ENCODE measurements around the gene SLX9. TPM values are rescaled to one million over a fixed set of nuclear protein-coding genes. Genes with fewer than 3 reads are reported as not detected.

SLX9 gene
- total RNA-seq, 1 donor from 2014 or later = 17.8 TPM

DNA sequence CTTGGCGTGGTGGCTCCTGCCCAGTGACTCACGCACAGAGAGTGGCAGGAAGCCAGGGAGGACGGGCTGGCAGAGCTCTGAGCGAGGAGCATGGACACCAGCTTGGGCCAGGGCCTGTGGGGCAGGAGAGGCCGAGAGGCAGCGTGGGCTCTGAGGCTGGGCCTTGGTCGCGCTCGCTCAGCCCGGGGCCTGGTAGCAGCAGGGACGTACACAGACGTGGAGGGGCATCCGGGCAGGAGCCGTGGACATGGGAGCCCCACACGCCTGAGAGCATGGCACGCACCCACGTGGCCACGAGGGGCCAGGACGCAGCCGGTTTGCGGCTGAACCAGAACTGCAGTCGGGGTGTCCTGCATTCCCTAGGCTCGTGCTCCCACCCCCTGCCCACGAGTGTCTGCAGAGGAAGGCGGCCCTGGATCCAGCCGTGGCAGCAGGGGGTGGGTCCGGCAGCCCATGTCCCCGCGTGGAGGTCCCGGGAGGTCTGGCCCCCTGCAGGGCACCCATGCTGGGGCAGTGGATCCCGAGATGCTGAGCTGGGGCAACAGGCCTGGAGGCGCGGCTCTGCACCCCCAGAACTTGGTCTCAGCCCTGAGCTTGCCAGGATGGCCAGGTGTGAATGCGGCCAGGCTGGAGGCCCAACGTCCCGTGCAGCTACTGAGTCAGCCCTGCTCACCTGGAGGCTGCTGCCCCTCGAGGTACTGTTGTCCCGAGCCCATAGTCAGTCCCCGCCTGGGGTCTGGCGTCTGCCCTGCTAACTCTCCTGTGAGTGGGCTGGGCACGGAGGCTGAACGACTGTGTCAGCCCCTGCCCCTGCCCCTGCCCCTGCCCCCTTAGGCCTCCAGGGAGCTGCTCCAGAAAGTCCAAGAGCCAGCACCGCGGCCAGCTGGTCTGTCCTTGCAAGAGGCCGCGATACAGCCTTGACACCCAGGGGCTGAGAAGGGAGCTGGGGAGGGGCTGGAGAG lies 61.6 kb downstream of the SLX9 start:
- peak in 1 of 2 donors; percentile 80 for DNase-seq (ENCODE audit: low read depth in 2 of 2)

GRCh38 chr21:45002381-45003204 lies 62.8 kb downstream of the SLX9 start:
- no peak for DNase-seq (ENCODE audit: low read depth in 2 of 2)

- DNase-seq (ENCODE audit: low read depth in 2 of 2) = no peak
Measured at GRCh38 chr21:45003331-45004058, 63.7 kb downstream of the SLX9 start.

GRCh38 chr21:45004059-45004422 lies 64.2 kb downstream of the SLX9 start:
- no peak for DNase-seq (ENCODE audit: low read depth in 2 of 2)

DNA sequence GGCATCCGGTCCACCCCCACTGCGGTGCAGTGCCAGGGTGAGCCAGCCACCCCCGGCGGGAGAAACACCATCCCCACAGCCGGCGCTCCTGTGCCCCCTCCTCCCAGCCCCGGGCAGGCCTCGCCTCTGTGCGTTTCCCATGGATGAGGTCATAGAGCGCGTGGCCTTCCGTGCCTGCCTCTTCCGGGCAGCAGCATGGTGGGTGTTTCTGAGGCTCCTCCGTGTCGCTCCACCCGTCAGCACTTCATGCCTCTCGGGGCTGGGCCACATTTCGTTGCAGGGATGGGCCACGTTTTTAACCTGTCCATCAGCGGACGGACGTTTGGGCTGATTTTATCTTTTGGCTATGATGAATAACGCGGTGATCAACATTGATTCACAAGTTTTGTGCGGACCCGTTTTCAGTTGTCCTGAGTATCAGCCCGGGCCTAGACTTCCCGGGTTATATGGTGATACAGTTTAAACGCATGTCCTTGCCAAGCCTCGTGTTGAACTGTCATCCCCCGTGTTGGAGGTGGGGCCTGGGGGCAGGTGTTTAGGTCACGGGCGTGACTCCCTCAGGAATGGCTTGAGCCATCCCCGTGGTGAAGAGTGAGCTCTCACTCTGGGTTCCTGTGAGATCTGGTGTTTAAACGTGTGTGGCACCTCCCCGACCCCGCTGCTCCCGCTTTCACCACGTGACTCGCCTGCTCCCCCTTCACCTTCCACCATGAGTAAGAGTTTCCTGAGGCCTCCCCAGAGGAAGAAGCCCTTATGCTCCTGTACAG lies 64.8 kb downstream of the SLX9 start:
- DNase-seq (ENCODE audit: low read depth in 2 of 2) = peak in 1 of 2 donors; percentile 63

DNA sequence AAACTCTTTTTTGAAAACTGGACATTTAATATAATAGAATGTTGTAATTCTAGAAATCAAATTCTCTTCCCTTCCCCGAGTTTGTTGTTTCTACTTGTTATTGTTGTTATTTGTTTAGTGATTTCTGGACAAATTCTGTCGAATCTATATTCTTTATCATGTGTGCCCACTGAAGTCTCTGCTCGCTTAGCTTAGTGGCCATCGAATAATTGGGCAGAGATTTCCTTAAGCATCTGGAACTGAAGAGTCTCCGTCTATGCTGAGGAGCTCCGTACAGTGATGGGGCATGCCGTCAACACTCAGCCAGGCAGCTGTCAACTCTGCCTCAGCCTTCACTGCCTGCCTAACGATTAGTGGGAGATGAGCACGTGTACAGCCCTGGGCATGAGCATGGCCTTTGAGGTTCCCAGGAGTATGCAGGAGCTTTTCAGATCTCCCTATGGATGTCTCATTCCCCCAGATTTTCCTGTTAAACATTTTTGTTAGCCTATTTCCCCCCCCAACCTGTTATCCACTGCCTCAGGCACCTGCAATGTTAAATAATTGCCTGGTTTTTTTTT lies 66.8 kb downstream of the SLX9 start:
- no peak for DNase-seq (ENCODE audit: low read depth in 2 of 2)

DNA sequence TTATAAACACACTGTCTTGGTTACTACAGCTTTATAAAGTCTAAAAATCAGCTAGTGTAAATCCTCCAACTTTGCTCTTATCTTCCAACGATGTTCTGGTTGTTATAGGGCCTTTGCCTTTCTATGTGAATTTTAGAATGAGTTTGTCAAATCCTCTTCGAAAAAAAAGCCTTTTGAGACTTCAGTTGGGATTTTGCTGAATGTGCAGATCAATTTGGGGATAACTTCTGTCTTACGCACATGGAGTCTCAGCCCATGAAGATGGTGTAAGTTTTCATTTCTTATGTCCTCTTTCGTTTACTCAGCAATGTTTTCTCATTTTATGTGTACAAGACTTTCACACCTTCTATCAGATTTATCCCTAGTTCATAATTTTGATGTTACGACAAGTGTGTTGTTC lies 69.8 kb downstream of the SLX9 start:
- DNase-seq (ENCODE audit: low read depth in 2 of 2) = no peak

DNA sequence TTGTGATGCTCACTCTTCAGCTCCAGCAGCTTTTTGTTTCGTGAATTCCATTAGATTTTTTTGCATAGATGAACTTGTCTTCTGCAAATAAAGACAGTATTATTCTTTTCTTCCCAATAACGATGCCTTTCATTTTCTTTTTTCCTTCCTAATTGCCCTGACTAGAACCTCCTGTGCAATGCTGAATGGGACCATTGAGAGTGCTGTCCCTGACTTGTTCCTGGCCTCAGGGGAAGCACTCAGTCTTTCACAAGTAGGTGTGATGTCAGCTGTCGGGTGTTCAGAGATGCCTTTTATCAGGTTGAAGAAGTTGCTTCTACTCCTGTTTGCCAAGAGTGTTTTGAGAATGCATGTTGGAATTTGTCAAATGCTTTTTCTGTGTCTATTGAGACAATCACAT lies 70.3 kb downstream of the SLX9 start:
- no peak for DNase-seq (ENCODE audit: low read depth in 2 of 2)

DNA sequence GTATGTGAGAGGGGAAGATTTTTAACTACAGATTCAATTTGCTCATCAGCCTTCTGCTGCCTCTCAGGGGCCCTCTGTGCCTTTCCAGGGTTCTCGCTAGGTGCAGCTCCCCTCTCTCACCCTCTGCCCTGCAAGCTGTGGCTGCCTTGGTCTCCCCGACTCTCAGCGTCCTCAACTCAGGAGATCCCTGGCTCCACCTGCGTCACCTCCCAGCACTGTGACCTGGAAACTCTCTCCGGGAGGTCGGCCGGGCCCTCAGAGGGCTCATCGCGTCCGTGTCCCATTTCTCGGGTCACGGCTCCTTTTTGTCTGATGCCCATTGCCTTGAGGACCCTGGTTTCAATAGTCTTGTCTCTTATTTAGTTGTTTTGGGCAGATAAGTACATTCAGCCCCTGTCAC lies 71.0 kb downstream of the SLX9 start:
- DNase-seq (ENCODE audit: low read depth in 2 of 2) = no peak

DNA sequence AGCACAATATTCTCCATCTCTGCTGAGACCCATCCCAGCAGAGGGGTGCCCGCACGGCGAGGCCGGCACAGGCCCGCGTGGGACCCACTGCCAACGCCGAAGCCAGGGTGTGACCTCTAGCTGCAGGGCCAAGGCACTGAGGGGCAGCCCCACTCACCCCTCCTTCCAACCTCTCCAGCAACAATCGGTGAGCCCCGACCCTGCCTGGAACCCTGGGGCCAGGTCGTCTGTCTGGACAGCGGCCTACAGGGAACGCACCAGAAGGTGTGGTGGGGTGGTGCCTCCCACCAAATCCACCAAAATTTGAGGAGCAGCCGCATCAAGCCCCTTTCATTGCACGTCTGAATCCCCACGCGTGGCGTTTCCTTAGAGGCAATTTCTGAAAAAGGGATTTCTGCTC lies 71.6 kb downstream of the SLX9 start:
- no peak for DNase-seq (ENCODE audit: low read depth in 2 of 2)

DNA sequence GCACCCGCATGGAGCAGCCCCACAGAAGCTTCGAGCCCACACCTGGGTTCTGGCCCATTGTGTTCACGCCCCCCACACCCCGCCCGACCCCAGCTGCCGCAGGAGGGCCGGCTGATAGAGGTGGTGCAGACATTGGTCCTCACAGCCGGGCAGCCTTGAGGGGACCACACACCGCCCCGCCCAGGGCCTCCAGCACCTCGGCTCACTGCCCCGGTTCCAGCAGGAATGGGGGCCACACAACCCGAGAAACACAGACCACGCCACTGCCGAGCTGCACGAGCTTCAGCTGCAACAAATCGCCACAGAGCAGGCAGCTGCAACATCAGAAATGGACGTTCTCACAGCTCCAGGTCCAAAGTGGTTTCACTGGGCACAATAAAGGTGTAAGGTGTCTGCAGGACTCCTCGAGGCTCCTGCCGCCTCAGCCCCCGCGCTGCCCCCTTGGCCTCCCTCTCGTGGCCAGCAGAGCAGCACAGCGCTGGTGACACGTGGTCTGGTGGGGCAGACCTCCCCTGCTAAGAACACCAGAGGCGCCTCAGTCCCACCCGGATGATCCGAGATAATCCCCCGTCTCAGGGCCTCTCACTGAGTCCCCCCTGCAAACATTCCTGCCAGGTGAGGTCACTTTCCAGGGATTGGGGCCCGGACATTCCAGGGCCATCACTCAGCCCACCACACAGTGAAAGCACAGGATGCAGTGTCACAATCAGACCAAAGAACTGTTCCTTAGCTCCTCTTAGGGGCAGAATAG lies 72.3 kb downstream of the SLX9 start:
- peak; percentile 60 to 84 for DNase-seq (ENCODE audit: low read depth in 2 of 2)

DNA sequence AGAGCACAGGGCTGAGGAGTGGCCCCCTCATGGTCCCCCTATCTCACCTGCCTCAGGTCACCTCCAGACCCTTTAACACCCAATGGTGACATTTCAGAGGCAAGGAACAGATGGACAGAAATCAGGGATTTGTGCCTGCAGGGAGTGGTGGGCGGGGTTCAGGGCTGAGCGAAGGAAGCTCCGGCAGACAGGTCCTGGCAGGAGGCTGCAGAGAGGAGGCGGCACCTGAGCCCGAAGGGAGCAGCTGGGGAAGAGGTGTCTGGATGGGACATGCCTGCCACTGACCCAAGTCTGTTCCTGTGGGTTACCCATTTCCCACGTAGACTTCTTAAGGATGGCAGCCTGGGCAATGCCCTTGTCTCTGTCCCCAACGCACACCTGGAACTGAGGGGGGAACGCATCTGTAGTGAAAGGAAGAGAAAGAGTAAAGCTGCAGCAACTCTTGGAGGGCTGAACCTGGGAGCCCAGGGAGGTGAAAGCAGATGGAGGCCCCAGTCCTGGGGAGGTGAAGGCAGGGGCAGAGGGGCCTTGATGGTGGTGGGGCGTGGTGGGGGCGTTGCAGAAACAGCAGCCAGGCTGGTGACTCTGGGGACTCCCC lies 72.9 kb downstream of the SLX9 start:
- DNase-seq (ENCODE audit: low read depth in 2 of 2) = no peak

- DNase-seq (ENCODE audit: low read depth in 2 of 2) = no peak
Measured at GRCh38 chr21:45013260-45013841, 73.5 kb downstream of the SLX9 start.

- DNase-seq (ENCODE audit: low read depth in 2 of 2) = no peak
Measured at GRCh38 chr21:45014747-45015468, 75.1 kb downstream of the SLX9 start.

DNA sequence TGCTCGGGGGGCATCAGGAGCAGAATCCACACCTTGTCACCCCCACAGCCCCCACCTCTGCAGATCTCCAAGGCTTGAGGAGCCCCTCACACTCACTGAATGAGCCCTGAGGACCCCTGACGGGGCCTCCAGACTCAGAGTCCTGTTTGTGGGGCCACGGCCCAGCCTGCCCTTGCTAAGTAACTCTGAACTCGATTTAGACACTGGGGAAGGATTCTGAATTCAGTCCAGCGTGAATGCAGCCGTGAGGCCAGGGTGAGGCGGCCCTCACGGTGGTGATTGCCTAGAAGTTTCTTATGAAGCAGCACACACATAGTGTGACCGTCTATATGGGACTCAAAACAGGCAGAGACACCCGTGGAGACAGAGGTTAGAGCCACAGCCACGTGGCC lies 75.6 kb downstream of the SLX9 start:
- no peak for DNase-seq (ENCODE audit: low read depth in 2 of 2)

DNA sequence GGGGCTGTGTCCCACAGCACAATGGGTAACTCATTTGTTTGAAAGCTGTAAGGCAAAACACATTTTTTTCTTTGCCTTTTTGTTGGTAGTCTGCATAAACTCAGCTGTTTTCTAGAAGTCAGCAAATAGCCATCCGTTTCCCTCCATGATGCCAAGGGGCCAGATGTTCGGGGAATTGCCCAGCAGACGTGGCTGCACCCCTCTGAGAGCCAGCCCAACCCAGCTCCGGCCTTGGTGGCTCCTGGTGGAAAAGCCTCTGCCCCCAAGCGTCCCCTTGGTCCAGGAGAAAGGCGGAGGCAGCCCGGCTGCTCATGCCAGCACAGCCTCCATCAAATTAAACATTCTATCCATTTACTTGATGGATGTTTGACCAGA lies 76.2 kb downstream of the SLX9 start:
- DNase-seq (ENCODE audit: low read depth in 2 of 2) = no peak

DNA sequence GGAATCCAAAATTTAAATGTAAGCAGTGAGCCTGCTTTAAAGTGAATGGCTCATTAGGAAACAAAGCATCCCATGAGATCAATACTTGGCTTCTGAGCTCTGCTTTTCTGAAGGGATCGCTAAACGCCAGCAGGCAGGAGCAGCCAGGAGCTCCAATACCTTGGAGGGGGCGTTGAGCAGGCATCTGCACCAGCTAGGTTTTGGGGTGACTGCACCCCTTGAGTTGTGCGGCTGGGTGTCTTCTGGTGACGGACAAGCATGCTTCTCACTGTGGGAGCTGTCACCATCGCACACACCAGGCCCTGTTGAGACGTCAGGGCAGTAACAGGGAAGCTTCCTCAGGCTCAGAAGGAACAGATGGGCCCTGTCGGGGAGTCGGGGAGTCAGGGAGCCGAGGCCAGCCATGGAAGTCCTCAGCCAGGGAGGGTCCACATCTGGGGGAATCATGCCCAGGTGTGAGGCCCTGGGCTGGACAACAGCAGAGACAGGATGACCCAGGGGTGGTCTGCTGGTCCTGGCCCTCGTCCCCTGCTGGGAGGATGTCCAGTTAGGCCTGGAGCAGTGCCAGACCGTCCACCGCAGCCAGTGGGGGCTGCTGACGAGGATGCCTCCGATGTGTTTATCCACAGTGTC lies 76.7 kb downstream of the SLX9 start:
- peak in 1 of 2 donors; percentile 65 for DNase-seq (ENCODE audit: low read depth in 2 of 2)

All from dermis microvascular lymphatic vessel endothelial cell (primary cell).